SK-N-SH treated with all-trans-retinoic acid at 6 μM for 48 hours (cell line): ENCODE results near the gene CDC34.

Experiments
- ATAC-seq: fragments of 200-7000 bp; cut with Tn5 transposase; 3 replicates; pipeline ENCODE4 v1.9.1; 2020; ENCODE audit warnings: mild to moderate bottlenecking, moderate library complexity
- ARNTL ChIP-seq: fragments of 450-650 bp; formaldehyde crosslinking; IDR thresholded peaks from 2 replicates; pipeline ENCODE4 v1.5.0; 2020; ENCODE audit warnings: low read depth, mild to moderate bottlenecking, moderate library complexity, borderline replicate concordance
- ESRRG ChIP-seq: fragments of 250-450 bp; sonication (Bioruptor Pico); IDR thresholded peaks from 2 replicates; pipeline ENCODE4 v1.6.1; 2021; ENCODE audit warnings: mild to moderate bottlenecking
- ISL1 ChIP-seq: fragments of 250-450 bp; sonication (Bioruptor Pico); IDR thresholded peaks from 2 replicates; pipeline ENCODE4 v2.1.2; 2022; ENCODE audit warnings: mild to moderate bottlenecking, moderate library complexity
- OSR1 ChIP-seq: fragments of 250-450 bp; sonication (Bioruptor Pico); IDR thresholded peaks from 2 replicates; pipeline ENCODE4 v1.8.0; 2022; ENCODE audit warnings: moderate library complexity, mild to moderate bottlenecking, inconsistent platforms
- POU6F1 ChIP-seq: fragments of 250-450 bp; sonication (Bioruptor Pico); IDR thresholded peaks from 2 replicates; pipeline ENCODE4 v1.8.0; 2021; ENCODE audit warnings: low read depth, mild to moderate bottlenecking, moderate library complexity, borderline replicate concordance
- PPARA ChIP-seq: fragments of 250-450 bp; sonication (Bioruptor Pico); IDR thresholded peaks from 2 replicates; pipeline ENCODE4 v1.5.0; 2020; ENCODE audit warnings: mild to moderate bottlenecking, borderline replicate concordance
- RARB ChIP-seq: fragments of 250-450 bp; sonication (Bioruptor Pico); IDR thresholded peaks from 2 replicates; pipeline ENCODE4 v1.8.0; 2021; ENCODE audit warnings: mild to moderate bottlenecking, moderate library complexity
- SNAI2 ChIP-seq: fragments of 250-450 bp; sonication (Bioruptor Pico); IDR thresholded peaks from 2 replicates; pipeline ENCODE4 v1.5.0; 2020; ENCODE audit warnings: mild to moderate bottlenecking, moderate library complexity
- TCF4 ChIP-seq: fragments of 250-450 bp; sonication (Bioruptor Pico); IDR thresholded peaks from 2 replicates; pipeline ENCODE4 v1.8.0; 2021; ENCODE audit warnings: mild to moderate bottlenecking, moderate library complexity, borderline replicate concordance
- TSHZ2 ChIP-seq: fragments of 250-450 bp; sonication (Bioruptor Pico); IDR thresholded peaks from 2 replicates; pipeline ENCODE4 v1.5.0; 2020; ENCODE audit warnings: mild to moderate bottlenecking, moderate library complexity
- ZC3H10 ChIP-seq: fragments of 250-450 bp; sonication (Bioruptor Pico); IDR thresholded peaks from 2 replicates; pipeline ENCODE4 v1.5.1; 2021; ENCODE audit warnings: mild to moderate bottlenecking, moderate library complexity
- ZFP3 ChIP-seq: fragments of 250-450 bp; sonication (Bioruptor Pico); IDR thresholded peaks from 2 replicates; pipeline ENCODE4 v1.5.0; 2020; ENCODE audit warnings: mild to moderate bottlenecking, moderate library complexity
- ZFP30 ChIP-seq: fragments of 450-650 bp; formaldehyde crosslinking; IDR thresholded peaks from 2 replicates; pipeline ENCODE4 v1.5.0; 2022; ENCODE audit warnings: mild to moderate bottlenecking, moderate library complexity
- ZNF565 ChIP-seq: fragments of 450-650 bp; formaldehyde crosslinking; conservative IDR thresholded peaks from 2 replicates; pipeline ENCODE4 v1.5.0; 2020; ENCODE audit warnings: low read depth, mild to moderate bottlenecking, moderate library complexity
- TF ChIP-seq, protein P1 (sequence below): fragments of 250-450 bp; sonication (Bioruptor Pico); IDR thresholded peaks from 2 replicates; pipeline ENCODE4 v1.5.1; 2020; ENCODE audit warnings: low read depth, mild to moderate bottlenecking, moderate library complexity
- TF ChIP-seq, protein P2 (sequence below): fragments of 250-450 bp; sonication (Bioruptor Pico); IDR thresholded peaks from 2 replicates; pipeline ENCODE4 v1.8.0; 2020; ENCODE audit warnings: mild to moderate bottlenecking, moderate library complexity, borderline replicate concordance

The CDC34 gene

GRCh38 chr19:534088-534487, 2.5 kb downstream of the CDC34 start:
- TF ChIP-seq ZC3H10 (CRISPR knock-in tag) (no peak), ZFP3 (CRISPR knock-in tag) (no peak), OSR1 (CRISPR knock-in tag) (no peak), ARNTL (CRISPR knock-in tag) (no peak)
- TF ChIP-seq, protein P1, sequence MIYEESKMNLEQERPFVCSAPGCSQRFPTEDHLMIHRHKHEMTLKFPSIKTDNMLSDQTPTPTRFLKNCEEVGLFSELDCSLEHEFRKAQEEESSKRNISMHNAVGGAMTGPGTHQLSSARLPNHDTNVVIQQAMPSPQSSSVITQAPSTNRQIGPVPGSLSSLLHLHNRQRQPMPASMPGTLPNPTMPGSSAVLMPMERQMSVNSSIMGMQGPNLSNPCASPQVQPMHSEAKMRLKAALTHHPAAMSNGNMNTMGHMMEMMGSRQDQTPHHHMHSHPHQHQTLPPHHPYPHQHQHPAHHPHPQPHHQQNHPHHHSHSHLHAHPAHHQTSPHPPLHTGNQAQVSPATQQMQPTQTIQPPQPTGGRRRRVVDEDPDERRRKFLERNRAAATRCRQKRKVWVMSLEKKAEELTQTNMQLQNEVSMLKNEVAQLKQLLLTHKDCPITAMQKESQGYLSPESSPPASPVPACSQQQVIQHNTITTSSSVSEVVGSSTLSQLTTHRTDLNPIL (CRISPR knock-in tag), result no peak
- ATAC-seq, result no peak

GRCh38 chr19:535017-535835, 3.7 kb downstream of the CDC34 start:
- TF ChIP-seq ESRRG (CRISPR knock-in tag) (no peak), ZNF565 (no peak), OSR1 (CRISPR knock-in tag) (no peak), ARNTL (CRISPR knock-in tag) (no peak), TCF4 (CRISPR knock-in tag) (no peak), PPARA (CRISPR knock-in tag) (no peak), SNAI2 (no peak), ISL1 (CRISPR knock-in tag) (no peak), ZC3H10 (CRISPR knock-in tag) (no peak), TSHZ2 (CRISPR knock-in tag) (no peak), ZFP30 (CRISPR knock-in tag) (no peak)
- TF ChIP-seq, protein P1 (CRISPR knock-in tag), result no peak
- TF ChIP-seq, protein P2, sequence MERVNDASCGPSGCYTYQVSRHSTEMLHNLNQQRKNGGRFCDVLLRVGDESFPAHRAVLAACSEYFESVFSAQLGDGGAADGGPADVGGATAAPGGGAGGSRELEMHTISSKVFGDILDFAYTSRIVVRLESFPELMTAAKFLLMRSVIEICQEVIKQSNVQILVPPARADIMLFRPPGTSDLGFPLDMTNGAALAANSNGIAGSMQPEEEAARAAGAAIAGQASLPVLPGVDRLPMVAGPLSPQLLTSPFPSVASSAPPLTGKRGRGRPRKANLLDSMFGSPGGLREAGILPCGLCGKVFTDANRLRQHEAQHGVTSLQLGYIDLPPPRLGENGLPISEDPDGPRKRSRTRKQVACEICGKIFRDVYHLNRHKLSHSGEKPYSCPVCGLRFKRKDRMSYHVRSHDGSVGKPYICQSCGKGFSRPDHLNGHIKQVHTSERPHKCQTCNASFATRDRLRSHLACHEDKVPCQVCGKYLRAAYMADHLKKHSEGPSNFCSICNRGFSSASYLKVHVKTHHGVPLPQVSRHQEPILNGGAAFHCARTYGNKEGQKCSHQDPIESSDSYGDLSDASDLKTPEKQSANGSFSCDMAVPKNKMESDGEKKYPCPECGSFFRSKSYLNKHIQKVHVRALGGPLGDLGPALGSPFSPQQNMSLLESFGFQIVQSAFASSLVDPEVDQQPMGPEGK, result no peak
- ATAC-seq, result no peak

DNA sequence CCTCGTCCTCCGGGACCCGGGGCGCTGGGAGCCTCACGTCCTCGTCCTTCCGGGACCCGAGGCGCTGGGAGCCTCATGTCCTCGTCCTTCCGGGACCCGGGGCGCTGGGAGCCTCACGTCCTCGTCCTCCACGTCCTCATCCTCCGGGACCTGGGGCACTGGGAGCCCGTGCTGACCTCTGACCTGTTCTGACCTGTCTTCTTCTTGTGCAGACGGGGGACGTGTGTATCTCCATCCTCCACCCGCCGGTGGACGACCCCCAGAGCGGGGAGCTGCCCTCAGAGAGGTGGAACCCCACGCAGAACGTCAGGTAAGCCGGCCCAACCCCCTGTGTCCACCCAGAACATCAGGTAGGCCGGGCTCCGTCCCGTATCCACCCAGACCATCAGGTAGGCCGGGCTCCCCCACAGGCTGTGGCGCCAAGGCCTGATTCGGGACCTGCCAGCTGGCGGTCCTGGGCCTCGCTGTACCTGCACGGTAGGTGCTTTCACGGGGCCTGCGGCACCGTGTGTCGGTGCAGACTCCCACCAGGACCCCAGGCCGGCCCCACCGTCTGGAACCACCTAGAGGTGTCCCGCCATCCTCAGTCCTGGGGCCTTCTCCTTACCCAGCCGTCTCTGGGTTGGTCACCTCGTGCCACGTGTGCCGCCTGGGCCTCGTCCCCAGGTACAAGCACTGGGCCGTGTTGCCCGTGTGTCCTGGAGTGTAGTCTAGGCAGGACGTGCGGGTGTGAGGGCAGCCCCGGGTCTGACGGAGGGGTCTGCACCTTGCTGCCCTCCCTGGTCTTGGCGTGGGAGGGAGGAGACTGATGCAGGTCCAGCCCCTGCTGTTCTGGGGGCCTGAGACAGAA, 4.7 kb downstream of the CDC34 start:
- no peak for ATAC-seq
- TF ChIP-seq ARNTL (CRISPR knock-in tag) (no peak), ZFP30 (CRISPR knock-in tag) (no peak), RARB (CRISPR knock-in tag) (no peak), ZFP3 (CRISPR knock-in tag) (no peak), OSR1 (CRISPR knock-in tag) (no peak), POU6F1 (no peak), SNAI2 (no peak)
- TF ChIP-seq, protein P2, result no peak
